Erythroblast (primary cell): Measurements from ENCODE around the gene TESK2.
"Not testable (repeated sequence)": the region's sequence is repeated elsewhere in the genome, so short reads cannot be mapped to it uniquely, and the experiment has no call there.

Experiments used
- DNase-seq, 2 experiments: peaks; one replicate each; lab custom pipeline; 2025; lab: John Stamatoyannopoulos, UW
- GATA1 ChIP-seq: IDR thresholded peaks from 2 replicates; pipeline ENCODE4 v1.6.1; 2011; ENCODE audit warnings: low read depth, mild to moderate bottlenecking, control low read depth, low read length, moderate library complexity
- POLR2A ChIP-seq: IDR thresholded peaks from 2 replicates; pipeline ENCODE4 v1.6.1; 2011; ENCODE audit warnings: mild to moderate bottlenecking, low read length

Gene TESK2

DNA sequence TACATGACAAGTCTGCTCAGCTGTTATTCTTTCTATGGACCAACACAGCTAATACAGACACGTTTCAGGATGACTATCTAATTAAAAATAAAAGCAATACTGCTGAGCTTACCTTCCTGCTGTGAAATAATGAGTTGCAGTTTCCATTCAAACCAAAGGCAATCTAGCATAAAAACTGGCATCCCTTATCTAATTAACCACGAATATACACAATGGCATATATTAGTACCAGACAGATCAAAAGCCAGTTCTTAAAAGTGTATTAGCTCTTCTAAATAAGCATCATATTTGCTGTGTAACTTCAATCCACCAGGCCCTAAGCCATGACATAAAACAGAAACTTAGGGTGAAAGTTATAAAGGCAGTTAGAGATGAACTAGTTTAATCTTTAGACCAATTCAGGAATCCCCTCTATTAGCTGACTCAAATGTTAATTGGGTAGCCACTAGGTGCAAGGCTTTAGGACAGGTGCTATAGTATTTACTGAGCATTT lies 20.6 kb downstream of the TESK2 start:
- TF ChIP-seq POLR2A, result no peak
- no peak for TF ChIP-seq GATA1
- DNase-seq, result no peak

DNA sequence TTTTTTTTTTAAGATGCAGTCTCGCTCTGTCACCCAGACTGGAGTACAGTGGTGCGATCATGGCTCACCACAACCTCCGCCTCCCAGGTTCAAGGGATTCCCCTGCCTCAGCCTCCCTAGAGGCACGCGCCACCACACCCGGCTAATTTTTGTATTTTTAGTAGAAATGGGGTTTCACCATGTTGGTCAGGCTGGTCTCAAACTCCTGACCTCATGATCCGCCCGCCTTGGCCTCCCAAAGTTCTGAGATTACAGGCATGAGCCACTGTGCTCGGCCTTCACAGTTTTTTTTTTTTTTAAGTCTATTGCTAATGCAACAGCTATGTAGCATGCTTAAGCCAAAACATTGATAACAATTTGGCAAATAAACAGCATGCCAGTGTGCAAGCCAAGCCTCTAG lies 23.6 kb downstream of the TESK2 start:
- DNase-seq, result not testable (repeated sequence)

- no peak for DNase-seq
- TF ChIP-seq POLR2A (no peak), GATA1 (no peak)
Measured at GRCh38 chr1:45465277-45465676, 25.7 kb downstream of the TESK2 start.

- TF ChIP-seq GATA1 (no peak), POLR2A (no peak)
- DNase-seq, result no peak
Measured at GRCh38 chr1:45458894-45459293, 32.1 kb downstream of the TESK2 start.

DNA sequence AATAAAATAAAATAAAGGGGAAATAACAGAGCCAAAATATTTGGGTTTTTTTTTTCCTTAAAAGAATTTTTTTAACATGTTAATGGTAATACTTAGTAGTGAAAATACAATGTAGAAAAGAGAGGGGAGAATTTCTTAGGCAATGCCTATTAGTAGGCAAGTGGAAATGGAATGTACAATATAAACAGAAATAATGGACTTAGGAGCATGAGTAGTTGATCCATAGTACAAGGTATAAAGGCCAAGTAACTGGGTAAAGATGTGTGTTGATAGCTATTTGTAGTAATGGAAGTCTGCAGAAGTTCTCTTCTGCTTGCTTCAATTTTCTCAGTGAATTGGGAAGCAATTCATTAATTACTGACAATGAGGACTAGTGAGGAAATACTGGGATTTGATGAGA lies 34.4 kb downstream of the TESK2 start:
- DNase-seq, result no peak
- TF ChIP-seq POLR2A (no peak), GATA1 (no peak)

- DNase-seq, result no peak
- TF ChIP-seq POLR2A, result no peak
- TF ChIP-seq GATA1, result no peak
Measured at GRCh38 chr1:45455162-45455561, 35.8 kb downstream of the TESK2 start.

- TF ChIP-seq GATA1, result no peak
- no peak for TF ChIP-seq POLR2A
- DNase-seq, result no peak
Measured at GRCh38 chr1:45454464-45454863, 36.5 kb downstream of the TESK2 start.

GRCh38 chr1:45452503-45452902 lies 38.5 kb downstream of the TESK2 start:
- no peak for DNase-seq
- TF ChIP-seq GATA1, result no peak
- TF ChIP-seq POLR2A, result no peak

GRCh38 chr1:45448357-45448756 lies 42.6 kb downstream of the TESK2 start:
- TF ChIP-seq POLR2A (no peak), GATA1 (no peak)
- DNase-seq, result peak in 1 of 2 experiments; percentile 9

DNA sequence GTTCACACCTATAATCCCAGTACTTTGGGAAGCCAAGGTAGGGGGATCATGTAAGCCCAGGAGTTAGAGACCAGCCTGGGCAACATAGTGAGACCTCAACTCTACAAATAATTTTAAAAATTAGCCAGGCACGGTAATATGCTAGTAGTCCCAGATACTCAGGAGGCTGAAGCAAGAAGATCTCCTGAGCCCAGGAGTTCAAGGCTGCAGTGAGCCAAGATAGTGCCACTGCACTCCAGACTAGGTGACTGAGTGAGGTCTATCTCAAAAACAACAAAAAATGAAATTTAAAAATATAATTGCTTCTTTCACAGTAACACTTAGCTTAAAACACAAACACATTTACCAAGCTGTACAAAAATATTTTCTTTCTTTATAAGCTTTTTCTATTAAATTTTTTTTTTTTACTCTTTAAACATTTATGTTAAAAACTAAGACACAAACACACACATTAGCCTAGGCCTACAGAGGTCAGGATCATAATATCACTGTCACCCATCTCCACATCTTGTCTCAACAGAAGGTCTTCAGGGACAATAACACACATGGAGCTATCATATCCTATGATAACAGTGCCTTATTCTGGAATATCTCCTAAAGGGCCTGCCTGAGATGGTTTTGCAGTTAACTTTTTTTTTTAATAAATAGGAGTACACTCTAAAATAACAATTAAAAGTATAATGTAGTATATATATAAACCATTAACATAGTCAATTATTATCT lies 43.9 kb downstream of the TESK2 start:
- TF ChIP-seq POLR2A (no peak), GATA1 (no peak)
- DNase-seq, result peak; percentile 46 to 88

GRCh38 chr1:45446530-45446929 lies 44.4 kb downstream of the TESK2 start:
- DNase-seq, result no peak
- TF ChIP-seq GATA1, result no peak
- no peak for TF ChIP-seq POLR2A

- TF ChIP-seq POLR2A (no peak), GATA1 (no peak)
- DNase-seq, result no peak
Measured at GRCh38 chr1:45444609-45445131, 46.3 kb downstream of the TESK2 start.

GRCh38 chr1:45443580-45444446 lies 47.1 kb downstream of the TESK2 start:
- no peak for TF ChIP-seq GATA1
- TF ChIP-seq POLR2A, result no peak
- peak; percentile 69 to 82 for DNase-seq

GRCh38 chr1:45442272-45442671 lies 48.7 kb downstream of the TESK2 start:
- no peak for DNase-seq
- no peak for TF ChIP-seq POLR2A
- no peak for TF ChIP-seq GATA1
